ENCODE measurements around the gene FAM216B. TPM values are rescaled to one million over a fixed set of nuclear protein-coding genes. Genes with fewer than 3 reads are reported as not detected.

FAM216B gene
- total and polyA plus RNA-seq, 2 donors (not counting 3 experiments of a cell fraction or from before 2014, with no cell fraction given), result not detected

DNA sequence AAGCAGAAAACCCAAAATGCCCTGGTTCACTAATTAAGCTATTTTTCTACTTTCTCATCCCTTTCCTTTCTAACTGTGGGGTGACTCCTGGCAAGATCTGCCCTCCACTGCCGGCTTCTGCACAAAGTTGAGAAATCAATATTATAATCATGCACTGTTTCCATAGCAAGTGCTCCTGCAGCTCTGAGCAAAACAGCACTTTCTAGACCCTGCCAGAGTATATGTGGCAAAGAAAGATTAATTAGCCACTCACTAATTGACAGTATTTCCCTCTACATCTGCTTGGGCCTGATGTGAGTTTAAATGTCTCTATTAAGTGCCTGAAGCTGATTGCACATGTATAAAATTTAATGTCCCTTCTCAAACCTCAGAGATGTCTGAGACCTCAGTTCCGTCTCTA, 39.5 kb upstream of the FAM216B start:
- ChIA-PET CTCF (no interaction called here), POLR2A (no interaction called here)
- Histone ChIP-seq H3K4me1 (ENCODE audit: control insufficient read depth, extremely low read depth, insufficient read depth, low read length) (no peaks in the 10 kb centered on the region), H4K20me1 (replicated peaks; ENCODE audit: control insufficient read depth, extremely low read depth, insufficient read depth, low read length) (no peaks in the 10 kb centered on the region), H3K27ac (ENCODE audit: insufficient read depth, low read depth, low read length) (no peak overlapping the region), H3K4me3 (replicated peaks in 1 of 3; ENCODE audit: insufficient read depth in 1 of 3, low read depth in 1 of 3, low read length in 3 of 3) (no peak overlapping the region), H3K36me3 (ENCODE audit: control insufficient read depth in 2 of 2, extremely low read depth in 1 of 2, insufficient read depth in 2 of 2, low read length in 2 of 2) (no peaks in the 10 kb centered on the region), H3K9me1 (replicated peaks; ENCODE audit: control insufficient read depth, extremely low read depth, insufficient read depth, low read length) (no peaks in the 10 kb centered on the region), H3K27me3 (ENCODE audit: control insufficient read depth in 2 of 2, insufficient read depth in 2 of 2, low read length in 2 of 2) (no peaks in the 10 kb centered on the region), H3K9ac (replicated peaks; ENCODE audit: extremely low read depth, insufficient read depth, low read length) (no peak overlapping the region), H2AFZ (ENCODE audit: low read depth, low read length) (no peak overlapping the region), H3K79me2 (ENCODE audit: control insufficient read depth, insufficient read depth, low read length) (no peaks in the 10 kb centered on the region), H3K4me2 (ENCODE audit: insufficient read depth, low read length) (no peak overlapping the region), H3K9me3 (replicated peaks; ENCODE audit: control insufficient read depth, insufficient read depth, low read length) (no peaks in the 10 kb centered on the region)
- TF ChIP-seq GATA2 (IDR thresholded peaks at IDR 0.05; ENCODE audit: insufficient read depth, insufficient read length, low read depth, low read length), result no peak
- FAIRE-seq (no peak), DNase-seq (ENCODE audit: low read depth, low spot score) (no peak)
- intact Hi-C loops (cut with micrococcal nuclease) (no loop called here), dilution Hi-C loops (cut with MboI; ENCODE audit: extremely low pct_ligation_motif_present, low sequenced_read_pairs) (no loop called here)
- no TSS peak for BruUV-seq (replicated peaks)

DNA sequence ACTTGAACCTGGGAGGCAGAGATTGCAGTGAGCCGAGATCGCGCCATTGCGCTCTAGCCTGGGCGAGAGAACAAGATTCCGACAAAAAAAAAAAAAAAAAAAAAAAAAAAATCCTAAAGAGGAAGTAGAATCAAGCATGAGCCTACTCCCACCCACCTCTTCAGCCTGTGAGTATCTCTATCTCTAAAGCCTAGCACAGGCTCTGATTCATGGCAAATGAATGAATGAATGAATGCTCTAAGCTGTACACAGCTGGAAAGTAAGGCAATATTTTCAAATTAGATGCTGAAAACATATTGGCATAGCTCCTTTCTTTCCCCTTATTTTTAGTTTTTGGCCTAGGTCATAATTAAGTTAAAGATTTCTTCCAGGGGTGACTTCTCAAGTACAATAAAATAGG, 35.7 kb upstream of the FAM216B start:
- no peak for FAIRE-seq
- CTCF ChIA-PET, result interaction anchor here (1.0 kb wide), 1 partner anchor 1059 kb away, joined by 3 read pairs; no protein-coding TSS in a partner anchor

More for the DNA sequence above, 35.7 kb upstream of the FAM216B start:
- H3K27ac ChIP-seq (ENCODE audit: insufficient read depth, low read depth, low read length), result no peak overlapping the region
- H3K4me2 ChIP-seq (ENCODE audit: insufficient read depth, low read length), result no peak overlapping the region
- H3K36me3 ChIP-seq (ENCODE audit: control insufficient read depth in 2 of 2, extremely low read depth in 1 of 2, insufficient read depth in 2 of 2, low read length in 2 of 2), result no peaks in the 10 kb centered on the region
- H3K9me3 ChIP-seq (replicated peaks; ENCODE audit: control insufficient read depth, insufficient read depth, low read length), result no peaks in the 10 kb centered on the region
- no peaks in the 10 kb centered on the region for H3K4me1 ChIP-seq (ENCODE audit: control insufficient read depth, extremely low read depth, insufficient read depth, low read length)
- no peak for DNase-seq (ENCODE audit: low read depth, low spot score)
- H2AFZ ChIP-seq (ENCODE audit: low read depth, low read length), result no peak overlapping the region
- dilution Hi-C loops (cut with MboI; ENCODE audit: extremely low pct_ligation_motif_present, low sequenced_read_pairs) (no loop called here), intact Hi-C loops (cut with micrococcal nuclease) (no loop called here)
- BruUV-seq (replicated peaks), result no TSS peak
- H4K20me1 ChIP-seq (replicated peaks; ENCODE audit: control insufficient read depth, extremely low read depth, insufficient read depth, low read length), result no peaks in the 10 kb centered on the region
- H3K27me3 ChIP-seq (ENCODE audit: control insufficient read depth in 2 of 2, insufficient read depth in 2 of 2, low read length in 2 of 2), result peaks cover 0 to 2% of the 10 kb centered on the region in 2 experiments
- no peaks in the 10 kb centered on the region for H3K9me1 ChIP-seq (replicated peaks; ENCODE audit: control insufficient read depth, extremely low read depth, insufficient read depth, low read length)
- no peak overlapping the region for H3K9ac ChIP-seq (replicated peaks; ENCODE audit: extremely low read depth, insufficient read depth, low read length)
- H3K4me3 ChIP-seq (replicated peaks in 1 of 3; ENCODE audit: insufficient read depth in 1 of 3, low read depth in 1 of 3, low read length in 3 of 3), result no peak overlapping the region
- no peak for TF ChIP-seq JUN (IDR thresholded peaks at IDR 0.05; ENCODE audit: borderline replicate concordance, insufficient read depth, insufficient read length, low read depth)
- TF ChIP-seq, protein P1, sequence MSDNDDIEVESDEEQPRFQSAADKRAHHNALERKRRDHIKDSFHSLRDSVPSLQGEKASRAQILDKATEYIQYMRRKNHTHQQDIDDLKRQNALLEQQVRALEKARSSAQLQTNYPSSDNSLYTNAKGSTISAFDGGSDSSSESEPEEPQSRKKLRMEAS (IDR thresholded peaks at IDR 0.05; ENCODE audit: insufficient read depth, insufficient read length), result no peak
- TF ChIP-seq EZH2 (IDR thresholded peaks at IDR 0.05; ENCODE audit: borderline replicate concordance, low read depth, low read length, severe bottlenecking), result no peak
- no peak for TF ChIP-seq GATA2 (IDR thresholded peaks at IDR 0.05; ENCODE audit: insufficient read depth, insufficient read length, low read depth, low read length)
- no peak for TF ChIP-seq MYC (IDR thresholded peaks at IDR 0.05; ENCODE audit: low read depth, low read length)
- TF ChIP-seq POLR2A (IDR thresholded peaks at IDR 0.05; ENCODE audit: low read depth, low read length), result no peak
- TF ChIP-seq, protein P2, sequence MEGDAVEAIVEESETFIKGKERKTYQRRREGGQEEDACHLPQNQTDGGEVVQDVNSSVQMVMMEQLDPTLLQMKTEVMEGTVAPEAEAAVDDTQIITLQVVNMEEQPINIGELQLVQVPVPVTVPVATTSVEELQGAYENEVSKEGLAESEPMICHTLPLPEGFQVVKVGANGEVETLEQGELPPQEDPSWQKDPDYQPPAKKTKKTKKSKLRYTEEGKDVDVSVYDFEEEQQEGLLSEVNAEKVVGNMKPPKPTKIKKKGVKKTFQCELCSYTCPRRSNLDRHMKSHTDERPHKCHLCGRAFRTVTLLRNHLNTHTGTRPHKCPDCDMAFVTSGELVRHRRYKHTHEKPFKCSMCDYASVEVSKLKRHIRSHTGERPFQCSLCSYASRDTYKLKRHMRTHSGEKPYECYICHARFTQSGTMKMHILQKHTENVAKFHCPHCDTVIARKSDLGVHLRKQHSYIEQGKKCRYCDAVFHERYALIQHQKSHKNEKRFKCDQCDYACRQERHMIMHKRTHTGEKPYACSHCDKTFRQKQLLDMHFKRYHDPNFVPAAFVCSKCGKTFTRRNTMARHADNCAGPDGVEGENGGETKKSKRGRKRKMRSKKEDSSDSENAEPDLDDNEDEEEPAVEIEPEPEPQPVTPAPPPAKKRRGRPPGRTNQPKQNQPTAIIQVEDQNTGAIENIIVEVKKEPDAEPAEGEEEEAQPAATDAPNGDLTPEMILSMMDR (IDR thresholded peaks at IDR 0.05; ENCODE audit: extremely low read depth in 1 of 2, insufficient read depth in 1 of 2, low read depth in 1 of 2, low read length in 2 of 2), result no peak
- no peak for TF ChIP-seq POLR2AphosphoS5 (IDR thresholded peaks at IDR 0.05; ENCODE audit: insufficient read depth, low read depth, low read length)
- TF ChIP-seq FOS (IDR thresholded peaks at IDR 0.05; ENCODE audit: borderline replicate concordance, insufficient read depth, low read length), result no peak
- H3K79me2 ChIP-seq (ENCODE audit: control insufficient read depth, insufficient read depth, low read length), result no peaks in the 10 kb centered on the region
- POLR2A ChIA-PET, result no interaction called here
